PC-3 (cell line): ENCODE measurements around the gene RSPO4.

Experiments
- EZH2 ChIP-seq: fragments of 300-600 bp; sonication (generic); IDR thresholded peaks from one replicate; pipeline ENCODE4 v1.6.1; 2017; ENCODE audit warnings: antibody characterized with exemption, mild to moderate bottlenecking, low read length; ENCODE audit not compliant: unreplicated experiment
- EZH2phosphoT487 ChIP-seq: fragments of 300-600 bp; sonication (generic); IDR thresholded peaks from 2 replicates; pipeline ENCODE4 v1.6.1; 2018; ENCODE audit warnings: mild to moderate bottlenecking, antibody characterized with exemption, low read length, borderline replicate concordance
- TF ChIP-seq, protein P1 (sequence below): fragments of 300-600 bp; sonication (generic); conservative IDR thresholded peaks from 2 replicates; pipeline ENCODE4 v1.5.1; 2017; ENCODE audit warnings: antibody characterized with exemption, low read depth, mild to moderate bottlenecking, low read length

DNA sequence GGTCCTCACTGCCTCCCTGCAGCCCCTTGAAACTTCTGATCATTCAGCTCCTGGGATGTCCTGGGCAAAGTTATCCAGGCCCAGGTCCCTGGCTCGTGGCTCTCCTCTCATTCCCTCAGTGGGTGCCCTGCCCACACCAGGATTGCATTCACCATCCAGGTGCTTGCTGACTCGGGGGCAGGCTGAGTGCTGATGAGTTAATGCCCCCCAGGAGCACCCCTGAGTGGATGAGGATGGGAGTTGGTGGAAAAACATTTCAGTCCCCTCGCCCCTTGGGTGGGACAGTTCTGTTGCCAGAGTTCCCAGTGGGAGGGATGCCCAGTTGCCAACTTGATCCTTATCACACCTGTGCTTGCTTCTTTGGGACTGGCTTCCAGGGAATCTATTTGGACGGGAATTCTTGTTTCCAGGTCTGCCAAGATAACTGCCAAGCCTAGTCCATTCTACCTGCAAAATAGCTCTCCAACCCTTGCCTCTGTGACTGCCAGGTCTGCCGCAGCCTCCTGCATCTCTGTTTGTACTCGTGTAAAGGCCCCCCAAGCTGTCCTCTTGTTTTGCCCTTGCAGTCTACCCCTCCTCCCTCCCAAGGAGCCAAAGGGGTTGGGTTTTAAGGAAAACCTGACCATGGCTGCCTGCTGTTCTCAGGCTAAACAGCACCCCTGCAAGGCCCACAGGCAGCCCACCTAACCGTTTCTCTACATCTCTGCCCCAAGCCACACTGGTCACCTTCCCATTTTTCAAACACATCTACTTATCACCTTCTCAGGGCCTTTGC is 11.6 kb upstream of the RSPO4 start:
- TF ChIP-seq, protein P1, sequence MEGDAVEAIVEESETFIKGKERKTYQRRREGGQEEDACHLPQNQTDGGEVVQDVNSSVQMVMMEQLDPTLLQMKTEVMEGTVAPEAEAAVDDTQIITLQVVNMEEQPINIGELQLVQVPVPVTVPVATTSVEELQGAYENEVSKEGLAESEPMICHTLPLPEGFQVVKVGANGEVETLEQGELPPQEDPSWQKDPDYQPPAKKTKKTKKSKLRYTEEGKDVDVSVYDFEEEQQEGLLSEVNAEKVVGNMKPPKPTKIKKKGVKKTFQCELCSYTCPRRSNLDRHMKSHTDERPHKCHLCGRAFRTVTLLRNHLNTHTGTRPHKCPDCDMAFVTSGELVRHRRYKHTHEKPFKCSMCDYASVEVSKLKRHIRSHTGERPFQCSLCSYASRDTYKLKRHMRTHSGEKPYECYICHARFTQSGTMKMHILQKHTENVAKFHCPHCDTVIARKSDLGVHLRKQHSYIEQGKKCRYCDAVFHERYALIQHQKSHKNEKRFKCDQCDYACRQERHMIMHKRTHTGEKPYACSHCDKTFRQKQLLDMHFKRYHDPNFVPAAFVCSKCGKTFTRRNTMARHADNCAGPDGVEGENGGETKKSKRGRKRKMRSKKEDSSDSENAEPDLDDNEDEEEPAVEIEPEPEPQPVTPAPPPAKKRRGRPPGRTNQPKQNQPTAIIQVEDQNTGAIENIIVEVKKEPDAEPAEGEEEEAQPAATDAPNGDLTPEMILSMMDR, result no peak
- TF ChIP-seq EZH2 (no peak), EZH2phosphoT487 (no peak)
